H9 (cell line): ENCODE data around the gene UBN2. TPM values are rescaled to one million over a fixed set of nuclear protein-coding genes. Genes with fewer than 3 reads are reported as not detected.

Experiments used
- DNase-seq: peaks from one replicate; pipeline ENCODE4 v3.0.0-alpha.2; 2017
- H2AFZ ChIP-seq: one replicate; pipeline ENCODE4 v1.6.1; 2013; ENCODE audit warnings: mild to moderate bottlenecking, low read length, control low read depth, moderate library complexity
- H2AK5ac ChIP-seq: 2 replicates; pipeline ENCODE4 v1.6.1; 2013; ENCODE audit warnings: low read length, control low read depth, mixed read lengths; ENCODE audit not compliant: insufficient read length
- H2BK120ac ChIP-seq: one replicate; pipeline ENCODE4 v1.6.1; 2013; ENCODE audit warnings: low read depth, mild to moderate bottlenecking, low read length, control low read depth, inconsistent platforms; ENCODE audit not compliant: poor library complexity, severe bottlenecking
- H2BK12ac ChIP-seq: 2 replicates; pipeline ENCODE4 v1.6.1; 2013; ENCODE audit warnings: low read length, control low read depth, mixed read lengths, low read depth; ENCODE audit not compliant: insufficient read length
- H2BK15ac ChIP-seq: 2 replicates; pipeline ENCODE4 v1.6.1; 2013; ENCODE audit warnings: low read depth, low read length, control low read depth
- H2BK20ac ChIP-seq: one replicate; pipeline ENCODE4 v1.6.1; 2013; ENCODE audit warnings: low read depth, mild to moderate bottlenecking, low read length, control low read depth, inconsistent platforms; ENCODE audit not compliant: poor library complexity, severe bottlenecking
- H2BK5ac ChIP-seq: 2 replicates; pipeline ENCODE4 v1.6.1; 2013; ENCODE audit warnings: low read length, control low read depth, mixed read lengths; ENCODE audit not compliant: insufficient read length
- H3K14ac ChIP-seq: 2 replicates; pipeline ENCODE4 v1.6.1; 2013; ENCODE audit warnings: low read length, control low read depth; ENCODE audit not compliant: insufficient read depth
- H3K18ac ChIP-seq: 2 replicates; pipeline ENCODE4 v1.6.1; 2013; ENCODE audit warnings: low read depth, mild to moderate bottlenecking, mixed read lengths, low read length, control low read depth; ENCODE audit not compliant: insufficient read length
- H3K23ac ChIP-seq: 2 replicates; pipeline ENCODE4 v1.6.1; 2013; ENCODE audit warnings: low read length, control low read depth, mixed read lengths, low read depth; ENCODE audit not compliant: insufficient read length
- H3K23me2 ChIP-seq: 2 replicates; pipeline ENCODE4 v1.6.1; 2013; ENCODE audit warnings: low read depth, mild to moderate bottlenecking, mixed read lengths, low read length, control low read depth; ENCODE audit not compliant: insufficient read length, poor library complexity, severe bottlenecking
- H3K27ac ChIP-seq: 2 replicates; pipeline ENCODE4 v1.5.1; 2013; ENCODE audit warnings: low read length, control low read depth, mixed read lengths, low read depth; ENCODE audit not compliant: insufficient read length
- H3K27me3 ChIP-seq: 2 replicates; pipeline ENCODE4 v1.6.1; 2013; ENCODE audit warnings: low read length, control low read depth, inconsistent platforms; ENCODE audit not compliant: insufficient read depth
- H3K4ac ChIP-seq: 2 replicates; pipeline ENCODE4 v1.6.1; 2013; ENCODE audit warnings: low read depth, mild to moderate bottlenecking, control low read depth, inconsistent platforms, low read length, moderate library complexity
- H3K4me1 ChIP-seq: 2 replicates; pipeline ENCODE4 v1.6.1; 2013; ENCODE audit warnings: low read length, control low read depth, inconsistent platforms; ENCODE audit not compliant: insufficient read depth
- H3K4me2 ChIP-seq: 2 replicates; pipeline ENCODE4 v1.6.1; 2013; ENCODE audit warnings: low read length, control low read depth, mixed read lengths; ENCODE audit not compliant: insufficient read length, insufficient read depth
- H3K56ac ChIP-seq: 2 replicates; pipeline ENCODE4 v1.6.1; 2013; ENCODE audit warnings: low read depth, mild to moderate bottlenecking, mixed read lengths, low read length, control low read depth; ENCODE audit not compliant: insufficient read length
- H3K79me1 ChIP-seq: 2 replicates; pipeline ENCODE4 v1.6.1; 2013; ENCODE audit warnings: low read depth, mild to moderate bottlenecking, moderate library complexity, low read length, control low read depth, inconsistent platforms; ENCODE audit not compliant: insufficient read depth, poor library complexity, severe bottlenecking
- H3K79me2 ChIP-seq: 2 replicates; pipeline ENCODE4 v1.6.1; 2013; ENCODE audit warnings: low read length, control low read depth, inconsistent platforms; ENCODE audit not compliant: insufficient read depth
- H3K9ac ChIP-seq: 2 replicates; pipeline ENCODE4 v1.6.1; 2013; ENCODE audit warnings: low read length, control low read depth, mixed read lengths; ENCODE audit not compliant: insufficient read length; ENCODE audit errors: extremely low read depth
- H3K9me3 ChIP-seq: one replicate; pipeline ENCODE4 v1.6.1; 2013; ENCODE audit warnings: low read depth, low read length, inconsistent platforms; ENCODE audit not compliant: control insufficient read depth
- H3T11ph ChIP-seq: one replicate; pipeline ENCODE4 v1.6.1; 2013; ENCODE audit warnings: mild to moderate bottlenecking, low read length, control low read depth, inconsistent platforms
- H4K20me1 ChIP-seq: one replicate; pipeline ENCODE4 v1.6.1; 2013; ENCODE audit not compliant: control insufficient read depth, insufficient read length, insufficient read depth
- H4K5ac ChIP-seq: 2 replicates; pipeline ENCODE4 v1.6.1; 2013; ENCODE audit warnings: low read depth, mild to moderate bottlenecking, mixed read lengths, low read length, control low read depth; ENCODE audit not compliant: insufficient read length
- H4K8ac ChIP-seq: replicated peaks from 2 replicates; pipeline ENCODE4 v1.6.1; 2013; ENCODE audit warnings: low read length, control low read depth, mixed read lengths, low read depth; ENCODE audit not compliant: insufficient read length
- H4K91ac ChIP-seq: 2 replicates; pipeline ENCODE4 v1.6.1; 2013; ENCODE audit warnings: low read depth, mild to moderate bottlenecking, moderate library complexity, mixed read lengths, low read length, control low read depth; ENCODE audit not compliant: insufficient read length
- H3K27ac Mint-ChIP-seq, 3 experiments: 2 replicates in 2 of 3; 3 replicates in 1 of 3; pipeline ENCODE4 v1.8.0; 2020 to 2021; ENCODE audit warnings: mixed read lengths in 3 of 3, mild to moderate bottlenecking in 1 of 3, moderate library complexity in 1 of 3
- H3K27me3 Mint-ChIP-seq: 2 replicates; pipeline ENCODE4 v1.8.0; 2021; ENCODE audit warnings: low read depth, mild to moderate bottlenecking, moderate library complexity, mixed read lengths
- H3K36me3 Mint-ChIP-seq, 3 experiments: 2 replicates in 2 of 3; 3 replicates in 1 of 3; pipeline ENCODE4 v1.8.0; 2020 to 2021; ENCODE audit warnings: low read depth in 3 of 3, mixed read lengths in 3 of 3; ENCODE audit not compliant: insufficient read depth in 1 of 3
- H3K4me1 Mint-ChIP-seq, 2 experiments: 2 replicates each; pipeline ENCODE4 v1.8.0; 2020; ENCODE audit warnings: mixed read lengths in 2 of 2
- H3K4me3 Mint-ChIP-seq, 2 experiments: 2 replicates in 1 of 2; 3 replicates in 1 of 2; pipeline ENCODE4 v1.8.0; 2020 to 2021; ENCODE audit warnings: mild to moderate bottlenecking in 2 of 2, mixed read lengths in 2 of 2, moderate library complexity in 1 of 2
- H3K9me3 Mint-ChIP-seq, 2 experiments: 2 replicates in 1 of 2; 3 replicates in 1 of 2; pipeline ENCODE4 v1.8.0; 2020; ENCODE audit warnings: mild to moderate bottlenecking in 2 of 2, mixed read lengths in 2 of 2, moderate library complexity in 1 of 2
- CTCF ChIP-seq: fragments of 200-600 bp; sonication (generic); conservative IDR thresholded peaks from 3 replicates; pipeline ENCODE4 v1.8.0; 2021; ENCODE audit warnings: antibody characterized with exemption, mild to moderate bottlenecking
- WGBS: extraction: QIAGEN DNeasy Blood & Tissue Kit; methylation state at CpG from one replicate; pipeline ENCODE4 v1.1.7; 2013; ENCODE audit warnings: missing lambda C conversion rate, low lambda C conversion rate, mixed read lengths; ENCODE audit not compliant: insufficient read length; ENCODE audit errors: extremely low coverage; 5-methylcytosine and 5-hydroxymethylcytosine counted together
- total RNA-seq: library from RNA; stranded (reverse); gene quantifications from 2 replicates; pipeline ENCODE4 v1.2.1, GENCODE V29; 2021

Gene UBN2
- total RNA-seq, 1 experiment from 2014 or later = 27.6 TPM

GRCh38 chr7:139351027-139351426 is 120.0 kb downstream of the UBN2 start:
- no peak overlapping the region for H4K91ac ChIP-seq
- H3K79me2 ChIP-seq = no peaks in the 10 kb centered on the region
- WGBS = no CpG with 5 or more reads among the region's 2 CpGs
- no peak overlapping the region for H2AFZ ChIP-seq
- H4K20me1 ChIP-seq = no peaks in the 10 kb centered on the region
- H3K9ac ChIP-seq = no peak overlapping the region
- no peak for DNase-seq
- no peak overlapping the region for H3K4ac ChIP-seq
- H3K27ac Mint-ChIP-seq = no peak overlapping the region; a peak in 1 of 7 replicates
- no peak overlapping the region for H2BK12ac ChIP-seq
- no peak overlapping the region for H2AK5ac ChIP-seq
- H3K27me3 ChIP-seq = no peaks in the 10 kb centered on the region
- no peaks in the 10 kb centered on the region for H3K4me1 ChIP-seq
- H3K4me2 ChIP-seq = no peak overlapping the region
- no peak for TF ChIP-seq CTCF
- H3K79me1 ChIP-seq = no peaks in the 10 kb centered on the region
- no peak overlapping the region for H2BK20ac ChIP-seq
- H3K9me3 ChIP-seq = no peaks in the 10 kb centered on the region
- no peak overlapping the region for H3K18ac ChIP-seq
- no peak overlapping the region for H3K4me3 Mint-ChIP-seq
- no peak overlapping the region for H3K23ac ChIP-seq
- H4K8ac ChIP-seq = no peak overlapping the region
- H3K9me3 Mint-ChIP-seq = no peaks in the 10 kb centered on the region
- H3K14ac ChIP-seq = no peak overlapping the region
- H3T11ph ChIP-seq = no peak overlapping the region
- H3K27ac ChIP-seq = no peak overlapping the region
- 0 out of 4 replicates have a peak, but pooled peaks cover 0 to 3% of the 10 kb centered on the region in 2 experiments for H3K4me1 Mint-ChIP-seq
- H2BK15ac ChIP-seq = no peak overlapping the region
- H3K36me3 Mint-ChIP-seq = peaks cover 3 to 30% (median 19%) of the 10 kb centered on the region in 3 experiments; a peak in 6 of 7 replicates
- no peak overlapping the region for H3K56ac ChIP-seq
- H2BK5ac ChIP-seq = no peak overlapping the region
- H3K23me2 ChIP-seq = no peaks in the 10 kb centered on the region
- no peaks in the 10 kb centered on the region for H3K27me3 Mint-ChIP-seq
- H2BK120ac ChIP-seq = no peak overlapping the region
- no peak overlapping the region for H4K5ac ChIP-seq
